Measurements from ENCODE around the gene CMSS1.
"Not testable (repeated sequence)": the region's sequence is repeated elsewhere in the genome, so short reads cannot be mapped to it uniquely, and the experiment has no call there.

CMSS1 gene

GRCh38 chr3:100227511-100227921 lies 409.9 kb downstream of the CMSS1 start:
- no peak for DNase-seq (ENCODE audit: low read depth in 2 of 2)

GRCh38 chr3:100228247-100228646 lies 410.6 kb downstream of the CMSS1 start:
- DNase-seq (ENCODE audit: low read depth in 2 of 2): no peak

GRCh38 chr3:100229188-100229587 lies 411.5 kb downstream of the CMSS1 start:
- not testable (repeated sequence) for DNase-seq (ENCODE audit: low read depth in 2 of 2)

- no peak for DNase-seq (ENCODE audit: low read depth in 2 of 2)
Measured at GRCh38 chr3:100230710-100231109, 413.0 kb downstream of the CMSS1 start.
